NCI-H1930 (cell line): ENCODE data around the gene SLC19A3.
"Not testable (repeated sequence)": the region's sequence is repeated elsewhere in the genome, so short reads cannot be mapped to it uniquely, and the experiment has no call there.

Experiments used
- DNase-seq, 2 experiments: peaks; one replicate each; lab custom pipeline; 2025; lab: John Stamatoyannopoulos, UW

Gene SLC19A3

GRCh38 chr2:227703280-227703732, 14.5 kb downstream of the SLC19A3 start:
- DNase-seq = no peak

- no peak for DNase-seq
Observed at GRCh38 chr2:227701556-227701955, 16.3 kb downstream of the SLC19A3 start.

GRCh38 chr2:227696990-227697679, 20.7 kb downstream of the SLC19A3 start:
- DNase-seq = no peak

- DNase-seq = no peak
Observed at GRCh38 chr2:227687189-227687588, 30.6 kb downstream of the SLC19A3 start.

- no peak for DNase-seq
Observed at GRCh38 chr2:227684258-227684657, 33.6 kb downstream of the SLC19A3 start.

- DNase-seq = no peak
Observed at GRCh38 chr2:227677928-227678327, 39.9 kb downstream of the SLC19A3 start.

GRCh38 chr2:227674485-227674884, 43.3 kb downstream of the SLC19A3 start:
- DNase-seq = no peak

- not testable (repeated sequence) for DNase-seq
Observed at GRCh38 chr2:227673620-227674019, 44.2 kb downstream of the SLC19A3 start.

GRCh38 chr2:227671170-227671905, 46.5 kb downstream of the SLC19A3 start:
- no peak for DNase-seq

GRCh38 chr2:227666631-227667170, 51.1 kb downstream of the SLC19A3 start, which contains the start of gene SCYGR5:
TSS of gene SCYGR5 (plus strand) at chr2:227666804. CDS start at chr2:227666804, 0 bp downstream.
- not testable (repeated sequence) for DNase-seq

- DNase-seq = no peak
Observed at GRCh38 chr2:227665189-227665940, 52.5 kb downstream of the SLC19A3 start.

GRCh38 chr2:227661827-227662226, 56.0 kb downstream of the SLC19A3 start:
- no peak for DNase-seq

- DNase-seq = no peak
Observed at GRCh38 chr2:227661025-227661649, 56.7 kb downstream of the SLC19A3 start.

GRCh38 chr2:227657199-227657845, 60.5 kb downstream of the SLC19A3 start:
- DNase-seq = no peak

- no peak for DNase-seq
Observed at GRCh38 chr2:227655454-227655853, 62.4 kb downstream of the SLC19A3 start.

- no peak for DNase-seq
Observed at GRCh38 chr2:227654426-227654825, 63.4 kb downstream of the SLC19A3 start.

GRCh38 chr2:227653419-227653818, 64.4 kb downstream of the SLC19A3 start:
- no peak for DNase-seq

GRCh38 chr2:227643990-227644551, 73.8 kb downstream of the SLC19A3 start:
- DNase-seq = no peak

GRCh38 chr2:227642656-227643055, 75.2 kb downstream of the SLC19A3 start:
- no peak for DNase-seq

GRCh38 chr2:227634201-227634600, 83.6 kb downstream of the SLC19A3 start:
- no peak for DNase-seq
